Measurements from ENCODE around the gene CTDP1.
"Not testable (repeated sequence)": the region's sequence is repeated elsewhere in the genome, so short reads cannot be mapped to it uniquely, and the experiment has no call there.

The CTDP1 gene

DNA sequence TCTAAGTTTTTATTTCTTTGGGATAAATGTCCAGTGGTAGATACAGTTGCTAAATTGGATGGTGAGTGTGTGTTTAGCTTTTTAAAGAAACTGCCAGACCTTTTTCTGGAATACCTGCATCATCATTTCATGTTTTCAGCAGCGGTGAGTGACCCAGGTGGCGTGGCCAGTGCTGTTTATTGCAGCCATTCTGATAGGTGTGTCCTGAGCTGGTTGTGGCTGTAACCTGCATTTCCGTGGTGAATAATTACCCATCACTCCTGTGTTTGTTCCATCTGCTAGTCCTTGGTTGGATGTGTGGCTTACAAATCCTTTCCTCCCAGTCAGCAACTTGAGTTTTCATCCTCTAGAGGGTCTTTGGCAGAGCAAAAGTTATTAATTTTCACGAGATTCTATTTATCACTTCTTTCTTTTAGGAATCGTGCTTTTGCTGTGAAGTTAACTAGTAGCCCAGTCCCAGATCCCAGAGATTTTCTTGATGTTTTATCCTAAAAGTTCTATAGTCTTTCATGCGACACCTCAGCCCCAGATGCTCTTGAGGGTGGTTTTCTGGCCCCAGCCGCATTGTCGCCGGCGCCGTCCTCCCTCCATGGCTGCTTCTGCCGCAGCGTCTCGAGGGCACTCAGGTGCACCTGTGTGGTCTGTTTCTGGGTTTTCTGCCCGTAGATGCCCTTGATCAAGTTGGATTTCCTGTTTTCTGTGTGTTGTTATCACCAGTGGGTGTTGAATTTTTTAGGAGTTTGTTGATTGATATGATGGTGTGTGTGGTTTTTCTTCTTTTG lies 44.9 kb downstream of the CTDP1 start:
- no peak for DNase-seq (ENCODE audit: low read depth, low spot score)

DNA sequence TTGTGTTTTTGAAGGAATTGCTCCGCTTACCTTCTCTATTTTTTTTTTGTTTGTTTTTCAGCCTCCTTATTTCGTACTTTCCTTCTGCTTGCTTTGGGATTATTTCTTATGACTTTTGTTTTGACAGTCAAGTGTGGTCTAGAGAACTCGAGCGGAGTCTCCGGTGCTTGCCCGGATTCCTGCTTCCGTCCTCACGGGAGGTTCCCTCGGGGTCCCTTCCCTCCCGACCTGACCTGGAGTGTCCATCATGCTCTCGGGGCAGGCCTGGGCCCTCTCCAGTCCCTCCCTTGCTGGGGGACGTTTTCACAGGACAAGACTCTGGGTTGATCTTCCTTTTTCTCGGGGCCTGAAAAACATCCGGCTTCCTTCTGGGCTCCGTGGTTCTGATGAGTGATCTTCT lies 45.9 kb downstream of the CTDP1 start:
- no peak for DNase-seq (ENCODE audit: low read depth, low spot score)

DNA sequence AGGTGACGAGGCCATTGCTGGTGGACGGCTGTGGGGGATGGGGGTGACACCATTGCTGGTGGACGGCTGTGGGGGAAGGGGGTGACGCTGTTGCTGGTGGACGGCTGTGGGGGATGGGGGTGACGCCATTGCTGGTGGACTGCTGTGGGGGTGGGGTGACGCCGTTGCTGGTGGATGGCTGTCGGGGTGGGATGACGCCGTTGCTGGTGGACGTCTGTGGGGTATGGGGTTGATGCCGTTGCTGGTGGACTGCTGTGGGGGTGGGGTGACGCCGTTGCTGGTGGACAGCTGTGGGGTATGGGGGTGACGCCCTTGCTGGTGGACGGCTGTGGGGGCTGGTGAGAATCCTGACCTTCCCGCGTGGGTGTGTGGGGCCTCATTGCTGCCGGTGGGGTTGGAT lies 47.1 kb downstream of the CTDP1 start:
- no peak for DNase-seq (ENCODE audit: low read depth, low spot score)

DNA sequence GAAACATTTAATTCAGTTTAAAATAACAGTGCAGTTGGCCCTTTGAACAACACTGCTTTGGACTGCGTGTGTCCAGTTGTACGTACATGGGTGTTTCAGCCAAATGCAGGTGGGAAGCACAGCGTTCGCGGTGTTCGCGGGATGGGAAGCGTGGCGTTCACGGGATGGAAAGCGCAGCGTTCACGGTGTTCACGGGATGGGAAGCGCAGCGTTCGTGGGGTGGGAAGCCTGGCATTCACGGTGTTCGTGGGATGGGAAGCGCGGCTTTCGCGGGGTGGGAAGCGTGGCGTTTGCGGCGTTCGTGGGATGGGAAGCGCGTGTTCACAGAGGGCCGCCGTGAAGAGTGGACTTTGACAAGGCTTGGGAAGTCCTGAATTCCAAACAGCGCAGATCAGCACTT lies 47.6 kb downstream of the CTDP1 start:
- DNase-seq (ENCODE audit: low read depth, low spot score), result no peak

DNA sequence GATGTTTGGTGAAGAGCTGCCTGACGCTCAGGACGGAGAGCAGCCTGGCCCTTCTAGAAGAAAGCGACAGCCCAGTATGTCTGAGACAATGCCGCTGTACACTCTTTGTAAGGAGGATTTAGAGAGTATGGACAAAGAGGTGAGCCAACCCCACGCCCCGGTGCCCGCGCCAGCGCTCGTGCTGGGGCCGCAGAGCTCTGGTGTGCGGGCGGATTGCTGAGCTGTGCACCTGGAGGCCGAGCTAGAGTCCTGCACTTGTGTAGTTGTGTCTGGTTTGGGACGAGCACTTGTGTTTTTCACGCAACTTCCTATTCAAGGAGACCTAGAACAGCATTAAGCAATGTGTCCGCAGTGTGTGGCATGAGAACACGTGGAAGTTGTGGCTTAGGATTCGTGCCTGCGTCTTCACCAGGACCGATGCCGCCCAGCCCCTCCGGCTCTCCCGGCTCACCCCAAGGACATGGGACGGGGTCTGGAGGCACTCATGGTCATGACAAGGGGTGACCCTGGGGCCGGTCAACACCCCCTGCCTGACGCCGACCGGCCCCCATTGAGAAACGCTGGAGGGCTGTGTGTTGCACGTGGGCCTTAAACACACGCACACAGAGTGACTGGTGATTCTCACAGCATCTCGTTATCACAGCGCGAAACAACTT lies 49.5 kb downstream of the CTDP1 start:
- no peak for DNase-seq (ENCODE audit: low read depth, low spot score)

DNA sequence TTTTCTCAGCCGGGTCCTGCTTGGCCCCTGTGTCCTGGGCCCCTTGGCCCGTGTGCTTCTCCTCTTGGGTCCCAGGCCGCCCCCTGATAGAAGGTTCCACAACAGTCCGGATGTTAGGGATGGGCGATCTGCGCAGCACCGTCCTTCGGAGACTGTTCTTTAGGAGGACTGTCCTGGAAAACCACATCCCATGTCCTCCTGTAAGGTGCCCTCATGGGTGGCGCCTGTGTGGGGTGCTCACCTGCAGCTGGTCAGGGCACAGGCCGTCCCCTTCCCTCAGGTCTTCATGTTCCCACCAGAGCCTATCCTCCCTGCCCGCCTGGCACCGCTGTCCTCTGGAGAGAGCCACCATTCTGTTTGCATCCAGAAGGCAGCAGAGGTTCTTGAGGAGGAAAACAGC lies 50.0 kb downstream of the CTDP1 start:
- no peak for DNase-seq (ENCODE audit: low read depth, low spot score)

DNA sequence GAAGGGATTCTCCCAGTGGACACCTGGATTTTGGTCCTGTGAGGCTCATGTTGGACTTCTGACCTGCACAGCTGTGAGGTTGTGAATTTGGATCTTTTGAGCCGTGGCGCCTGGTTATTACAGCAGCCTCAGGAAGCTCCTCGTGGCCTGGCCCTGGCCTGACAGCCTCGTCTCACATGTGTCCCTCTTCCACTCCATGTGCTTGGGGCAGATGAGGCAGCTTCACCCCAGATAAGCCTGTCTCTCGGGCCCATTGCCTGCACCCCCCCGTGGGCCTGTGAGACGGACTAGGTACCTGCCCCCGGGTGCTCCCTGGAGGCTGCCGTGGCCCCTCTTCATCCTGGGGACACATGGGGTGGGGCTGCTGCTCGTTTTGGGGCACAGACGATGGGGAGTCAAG lies 51.2 kb downstream of the CTDP1 start:
- DNase-seq (ENCODE audit: low read depth, low spot score), result no peak

DNA sequence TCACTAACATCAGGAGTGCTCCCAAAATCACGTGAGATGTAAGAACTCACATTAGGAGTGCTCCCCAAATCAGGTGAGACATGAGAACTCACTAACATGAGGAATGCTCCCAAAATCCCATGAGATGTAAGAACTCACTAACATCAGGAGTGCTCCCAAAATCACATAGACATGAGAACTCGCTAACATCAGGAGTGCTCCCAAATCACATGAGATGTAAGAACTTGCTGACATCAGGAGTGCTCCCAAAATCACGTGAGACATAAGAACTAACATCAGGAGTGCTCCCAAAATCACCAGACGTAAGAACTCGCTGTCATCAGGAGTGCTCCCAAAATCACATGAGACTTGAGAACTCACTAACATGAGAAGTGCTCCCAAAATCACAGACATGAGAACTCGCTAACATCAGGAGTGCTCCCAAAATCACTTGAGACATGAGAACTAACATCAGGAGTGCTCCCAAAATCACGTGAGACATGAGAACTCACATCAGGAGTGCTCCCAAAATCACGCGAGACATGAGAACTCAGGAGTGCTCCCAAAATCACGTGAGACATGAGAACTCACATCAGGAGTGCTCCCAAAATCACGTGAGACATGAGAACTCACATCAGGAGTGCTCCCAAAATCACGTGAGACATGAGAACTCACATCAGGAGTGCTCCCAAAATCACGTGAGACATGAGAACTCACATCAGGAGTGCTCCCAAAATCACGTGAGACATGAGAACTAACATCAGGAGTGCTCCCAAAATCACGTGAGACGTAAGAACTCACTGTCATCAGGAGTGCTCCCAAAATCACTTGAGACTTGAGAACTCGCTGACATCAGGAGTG lies 52.5 kb downstream of the CTDP1 start:
- not testable (repeated sequence) for DNase-seq (ENCODE audit: low read depth, low spot score)

DNA sequence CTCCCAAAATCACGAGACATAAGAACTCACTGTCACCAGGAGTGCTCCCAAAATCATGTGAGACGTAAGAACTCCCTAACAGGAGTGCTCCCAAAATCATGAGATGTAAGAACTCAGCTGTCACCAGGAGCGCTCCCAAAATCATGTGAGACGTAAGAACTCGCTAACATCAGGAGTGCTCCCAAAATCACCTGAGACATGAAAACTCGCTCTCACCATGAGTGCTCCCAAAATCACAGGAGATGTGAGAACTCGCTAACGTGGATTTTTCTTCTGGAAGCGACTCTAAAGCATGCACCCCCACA lies 53.1 kb downstream of the CTDP1 start:
- no peak for DNase-seq (ENCODE audit: low read depth, low spot score)

DNA sequence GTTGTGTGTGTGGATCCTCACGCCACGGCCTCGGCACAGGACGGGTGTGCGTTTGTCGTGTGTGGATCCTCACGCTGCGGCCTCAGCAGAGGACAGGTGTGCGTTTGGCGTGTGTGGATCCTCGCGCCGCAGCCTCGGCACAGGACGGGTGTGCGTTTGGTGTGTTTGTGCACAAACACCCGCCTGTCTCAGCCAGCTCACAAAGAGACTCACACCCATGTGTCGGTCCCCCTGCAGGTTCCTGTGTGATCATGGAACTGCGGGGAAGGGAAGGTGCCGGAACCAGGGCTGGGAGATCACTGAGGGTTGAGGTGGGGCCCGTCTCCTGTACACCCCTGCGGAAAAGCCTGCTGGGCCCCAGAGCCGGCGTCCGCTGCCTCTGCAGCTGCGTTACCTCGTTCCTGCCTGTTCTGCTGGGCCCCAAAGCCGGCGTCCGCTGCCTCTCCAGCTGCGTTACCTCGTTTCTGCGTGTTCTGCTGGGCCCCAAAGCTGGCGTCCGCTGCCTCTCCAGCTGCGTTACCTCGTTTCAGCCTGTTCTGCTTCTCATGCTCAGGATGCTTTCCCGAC lies 53.6 kb downstream of the CTDP1 start:
- no peak for DNase-seq (ENCODE audit: low read depth, low spot score)

DNA sequence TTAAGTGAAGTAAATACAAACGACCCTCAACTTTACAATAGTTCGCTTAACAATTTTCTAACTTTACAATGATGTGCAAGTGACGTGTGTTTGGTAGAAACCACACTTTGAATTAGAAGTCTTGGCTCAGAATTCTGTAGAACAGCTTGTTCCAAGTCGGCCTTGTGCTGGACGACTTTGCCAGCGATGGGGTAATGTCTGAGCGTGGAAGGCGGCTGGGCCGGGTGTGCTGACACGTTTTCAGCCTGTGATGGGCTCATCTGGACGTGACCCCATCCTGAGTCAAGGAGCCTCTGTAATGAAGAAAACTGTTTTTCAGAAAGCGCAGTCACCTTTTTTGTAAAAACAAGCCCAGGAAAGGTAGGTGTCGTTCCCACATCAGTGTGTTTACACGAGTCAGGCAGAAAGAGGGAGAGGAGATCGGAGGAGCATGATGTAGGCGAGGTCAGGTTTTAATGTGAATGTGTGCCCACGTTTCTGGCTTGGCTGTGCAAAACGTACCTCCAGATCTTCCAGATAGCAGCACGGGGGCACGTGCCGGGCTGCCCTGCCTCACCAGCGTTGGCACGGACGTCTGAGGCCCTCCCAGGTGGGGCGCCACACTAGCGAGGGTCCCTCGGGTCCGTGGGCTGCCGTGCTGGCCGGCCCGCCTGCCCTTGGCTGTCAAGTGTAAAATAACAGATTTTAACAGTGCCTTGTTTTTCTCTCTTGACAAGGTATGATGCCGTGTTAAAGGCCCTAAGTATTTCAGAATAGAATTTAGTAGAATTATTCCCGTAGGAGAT lies 54.6 kb downstream of the CTDP1 start:
- DNase-seq (ENCODE audit: low read depth, low spot score), result no peak

DNA sequence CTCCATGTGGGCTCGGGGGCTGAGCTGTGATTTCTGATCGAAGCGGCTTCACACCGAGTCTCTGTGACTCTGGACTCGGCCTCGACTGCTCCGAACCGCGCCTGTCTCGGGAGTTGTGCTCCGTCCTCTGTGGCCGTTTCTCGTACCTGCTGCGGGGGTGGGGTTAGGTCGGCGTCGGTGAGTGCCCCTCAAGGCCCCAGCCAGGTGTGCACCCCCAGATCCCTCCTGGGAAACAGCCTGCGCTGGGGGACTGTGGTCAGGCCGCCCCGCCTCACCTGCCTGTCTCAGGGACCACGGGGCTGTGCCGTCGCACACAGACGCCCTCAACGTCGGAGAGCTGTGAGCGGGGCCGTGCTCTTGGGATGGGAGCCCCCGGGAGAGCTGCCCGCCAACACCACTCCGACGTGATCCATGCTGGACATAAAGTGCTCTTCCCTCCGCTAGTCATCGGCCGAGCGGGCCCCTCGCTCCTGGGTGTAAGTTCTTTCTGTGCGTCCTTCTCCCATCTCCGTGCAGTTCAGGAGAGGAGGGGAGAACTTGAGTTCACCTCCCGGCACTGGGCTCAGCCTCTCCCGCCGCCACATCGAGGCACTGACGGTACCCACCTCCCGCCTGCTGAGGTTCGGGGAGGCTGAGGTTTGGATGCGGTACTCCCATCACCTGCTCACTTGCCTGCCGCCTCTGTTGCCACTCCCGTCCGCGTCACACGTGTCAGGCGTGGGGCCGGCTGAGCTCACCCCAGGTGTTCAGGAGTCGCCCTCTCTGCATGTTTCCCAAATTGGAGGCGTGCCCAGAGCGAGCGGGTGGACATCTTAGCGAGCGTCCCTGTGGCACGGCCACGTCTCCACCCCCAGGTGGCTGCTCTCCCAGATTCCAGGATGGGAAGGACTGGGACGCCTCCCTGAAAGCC lies 55.7 kb downstream of the CTDP1 start:
- DNase-seq (ENCODE audit: low read depth, low spot score), result no peak

DNA sequence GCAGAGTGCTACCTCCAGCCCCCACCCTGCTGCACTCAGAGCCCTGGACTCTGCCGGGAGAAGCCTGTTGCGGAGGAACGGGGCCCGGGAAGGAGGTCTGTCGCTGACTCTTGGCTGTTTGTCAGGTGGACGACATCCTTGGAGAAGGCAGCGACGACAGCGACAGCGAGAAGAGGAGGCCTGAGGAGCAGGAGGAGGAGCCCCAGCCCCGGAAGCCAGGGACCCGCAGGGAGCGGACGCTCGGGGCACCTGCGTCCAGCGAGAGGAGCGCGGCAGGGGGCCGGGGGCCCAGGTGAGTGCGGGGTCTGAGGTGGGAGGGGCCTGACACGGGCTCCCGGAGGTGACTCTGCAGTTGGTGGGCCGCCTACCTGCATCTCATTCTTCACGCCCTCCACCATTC lies 56.6 kb downstream of the CTDP1 start:
- DNase-seq (ENCODE audit: low read depth, low spot score), result no peak

DNA sequence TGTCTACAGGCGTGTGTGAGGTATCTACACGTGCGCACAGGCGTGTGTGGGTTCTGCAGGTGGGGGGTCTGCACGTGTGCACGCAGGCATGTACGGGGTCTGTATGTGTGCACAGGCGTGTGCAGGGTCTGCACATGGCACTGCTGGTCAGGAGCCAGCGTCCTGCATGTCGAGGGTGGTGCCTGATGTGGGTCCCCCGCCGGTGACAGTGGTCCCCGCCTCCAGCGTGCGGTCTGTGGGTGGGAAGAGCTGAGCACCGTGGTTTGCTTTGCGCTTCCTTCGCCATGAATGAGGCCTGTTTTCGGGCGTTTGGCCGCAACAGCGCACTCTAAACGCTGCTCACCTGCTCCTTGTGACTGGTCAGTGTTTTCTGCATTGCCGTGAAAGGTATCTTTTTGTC lies 57.2 kb downstream of the CTDP1 start:
- no peak for DNase-seq (ENCODE audit: low read depth, low spot score)

DNA sequence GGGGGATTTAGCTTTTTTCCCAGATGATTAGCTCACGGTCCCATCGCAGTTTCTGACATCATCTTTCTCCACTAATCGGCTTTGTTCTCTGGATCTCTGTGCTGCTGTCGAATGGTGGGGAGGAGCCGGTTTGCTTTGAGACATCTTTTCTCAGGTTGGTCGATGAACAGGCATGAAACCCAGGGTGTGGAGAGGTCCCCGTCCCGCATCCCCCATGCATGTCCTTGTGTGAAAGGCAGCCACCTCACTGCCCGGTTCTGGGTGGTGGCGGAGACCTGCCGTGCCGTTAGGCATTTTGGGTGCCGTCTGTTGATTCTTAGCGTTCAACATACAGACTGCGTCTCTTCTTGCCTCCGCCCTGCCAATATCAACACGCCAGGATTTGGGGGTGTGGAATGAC lies 57.8 kb downstream of the CTDP1 start:
- DNase-seq (ENCODE audit: low read depth, low spot score), result no peak

DNA sequence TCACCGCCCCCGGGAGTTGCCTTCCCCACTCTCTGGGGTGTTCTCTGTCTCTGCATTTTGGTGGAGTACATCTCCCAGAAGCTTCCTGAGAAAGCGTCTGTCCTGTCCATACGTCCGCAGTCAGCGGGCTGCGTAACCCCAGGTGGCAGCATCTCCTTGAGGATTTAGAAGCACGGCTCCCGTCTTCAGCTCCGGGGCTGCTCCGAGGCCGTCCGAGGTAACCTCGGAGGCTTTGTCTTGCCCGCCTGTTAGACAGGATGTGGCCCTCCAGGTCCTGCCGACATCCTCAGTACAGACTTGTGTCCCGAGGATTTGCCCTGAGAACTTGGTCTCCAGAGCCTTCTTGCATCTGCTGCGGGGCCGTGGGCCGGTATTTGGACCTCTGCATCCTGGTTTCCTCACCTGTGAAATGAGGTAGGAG lies 58.4 kb downstream of the CTDP1 start:
- DNase-seq (ENCODE audit: low read depth, low spot score), result no peak

DNA sequence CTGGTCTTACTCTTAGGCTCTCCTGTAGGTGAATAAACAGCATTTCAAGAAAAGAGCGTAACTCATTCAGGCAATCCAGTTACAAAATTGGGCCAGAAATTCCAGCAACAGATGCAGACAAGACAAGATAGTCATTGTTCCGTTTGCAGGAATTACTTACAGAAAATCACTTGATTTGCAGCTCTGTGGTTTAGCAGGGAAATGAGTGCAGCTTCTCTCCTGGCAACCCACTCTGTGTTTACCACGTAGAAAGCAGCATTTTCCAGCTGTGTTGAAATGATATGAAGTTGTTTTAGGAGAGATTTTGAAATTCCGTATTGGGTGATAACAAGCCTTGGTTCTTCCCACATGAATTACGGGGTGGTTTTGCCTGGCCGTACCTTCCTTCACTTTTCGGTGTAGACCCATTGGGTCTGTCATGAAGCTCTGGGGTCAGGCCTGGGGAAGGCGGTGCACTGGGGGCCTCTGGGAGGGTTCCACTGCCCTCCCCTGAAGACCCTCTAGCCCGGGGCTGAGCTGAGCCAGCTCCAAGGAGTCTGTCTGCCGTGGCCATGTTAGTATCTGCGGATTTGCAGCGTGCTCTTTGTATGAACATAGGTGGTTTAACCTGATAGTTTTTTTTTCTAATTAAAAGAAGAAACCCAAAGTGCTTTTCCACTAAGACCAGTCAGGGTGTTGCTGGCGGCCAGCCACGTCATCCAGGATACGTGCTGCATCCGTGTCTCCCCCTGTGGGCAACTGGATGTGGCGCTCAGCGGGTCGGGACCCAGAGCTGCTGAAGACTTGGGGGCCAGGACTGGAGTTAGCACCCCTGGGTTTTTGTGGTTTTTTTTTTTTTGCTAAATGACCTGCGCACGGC lies 59.2 kb downstream of the CTDP1 start:
- no peak for DNase-seq (ENCODE audit: low read depth, low spot score)

DNA sequence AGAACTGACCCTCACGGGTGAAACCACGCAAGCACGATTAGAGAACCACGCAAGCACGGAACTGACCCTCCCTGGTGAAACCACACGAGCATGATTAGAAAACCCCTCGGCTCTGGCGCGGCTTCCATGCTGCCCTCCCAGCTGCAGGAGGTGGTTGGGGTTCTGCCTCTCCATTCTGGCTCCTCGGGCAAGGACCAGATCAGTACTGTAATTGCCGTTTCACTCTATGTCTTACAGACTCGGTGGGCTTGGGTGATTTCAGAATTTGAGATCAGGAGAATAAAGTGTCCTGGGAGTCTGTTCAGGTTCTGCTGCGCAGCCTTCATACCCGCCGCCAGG lies 59.8 kb downstream of the CTDP1 start:
- DNase-seq (ENCODE audit: low read depth, low spot score), result no peak

DNA sequence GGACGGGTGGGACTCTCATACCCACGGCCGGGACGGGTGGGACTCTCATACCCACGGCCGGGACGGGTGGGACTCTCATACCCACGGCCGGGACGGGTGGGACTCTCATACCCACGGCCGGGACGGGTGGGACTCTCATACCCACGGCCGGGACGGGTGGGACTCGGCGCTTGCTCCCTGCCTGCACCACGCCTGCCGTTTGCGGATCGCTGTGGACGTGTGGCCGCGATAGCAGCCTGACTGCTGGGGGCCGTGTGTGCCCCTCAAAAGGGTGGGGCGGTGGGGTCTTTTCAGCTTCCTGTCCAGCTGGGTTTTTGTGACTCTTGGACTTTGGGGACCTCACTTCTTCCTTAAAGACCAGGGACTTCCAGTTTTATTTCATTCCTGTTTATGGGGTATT lies 60.4 kb downstream of the CTDP1 start:
- DNase-seq (ENCODE audit: low read depth, low spot score), result not testable (repeated sequence)

All from brain pericyte (primary cell).